DMS79 treated with DMSO at 0.1 percent for 48 hours (cell line): ENCODE measurements around the gene LRP1B.

ENCODE experiments used
- DNase-seq: peaks from one replicate; lab custom pipeline; 2025; lab: John Stamatoyannopoulos, UW

Gene LRP1B

GRCh38 chr2:142041105-142041504 lies 89.7 kb downstream of the LRP1B start:
- DNase-seq = no peak

GRCh38 chr2:142040556-142040955 lies 90.3 kb downstream of the LRP1B start:
- no peak for DNase-seq

- DNase-seq = no peak
Observed at GRCh38 chr2:142038826-142039225, 92.0 kb downstream of the LRP1B start.

- DNase-seq = no peak
Observed at GRCh38 chr2:142037744-142038143, 93.1 kb downstream of the LRP1B start.

GRCh38 chr2:142037066-142037465 lies 93.8 kb downstream of the LRP1B start:
- no peak for DNase-seq

GRCh38 chr2:142033393-142033792 lies 97.4 kb downstream of the LRP1B start:
- no peak for DNase-seq

GRCh38 chr2:142031656-142032055 lies 99.2 kb downstream of the LRP1B start:
- DNase-seq = no peak

GRCh38 chr2:142030735-142031134 lies 100.1 kb downstream of the LRP1B start:
- no peak for DNase-seq

GRCh38 chr2:142029974-142030373 lies 100.8 kb downstream of the LRP1B start:
- DNase-seq = no peak

GRCh38 chr2:142025394-142025793 lies 105.4 kb downstream of the LRP1B start:
- DNase-seq = no peak

GRCh38 chr2:142020368-142020767 lies 110.4 kb downstream of the LRP1B start:
- no peak for DNase-seq

GRCh38 chr2:142014536-142014935 lies 116.3 kb downstream of the LRP1B start:
- DNase-seq = no peak

GRCh38 chr2:142012797-142013196 lies 118.0 kb downstream of the LRP1B start:
- no peak for DNase-seq

GRCh38 chr2:142010477-142011270 lies 120.1 kb downstream of the LRP1B start:
- DNase-seq = no peak

- DNase-seq = no peak
Observed at GRCh38 chr2:142008135-142008744, 122.6 kb downstream of the LRP1B start.

GRCh38 chr2:141994066-141994465 lies 136.8 kb downstream of the LRP1B start:
- no peak for DNase-seq

GRCh38 chr2:141992695-141993094 lies 138.1 kb downstream of the LRP1B start:
- no peak for DNase-seq

GRCh38 chr2:141968433-141968832 lies 162.4 kb downstream of the LRP1B start:
- no peak for DNase-seq

- DNase-seq = no peak
Observed at GRCh38 chr2:141967980-141968379, 162.8 kb downstream of the LRP1B start.

- no peak for DNase-seq
Observed at GRCh38 chr2:141967503-141967902, 163.3 kb downstream of the LRP1B start.

- DNase-seq = no peak
Observed at GRCh38 chr2:141959941-141960340, 170.9 kb downstream of the LRP1B start.

- no peak for DNase-seq
Observed at GRCh38 chr2:141959016-141959415, 171.8 kb downstream of the LRP1B start.

GRCh38 chr2:141957827-141958450 lies 172.9 kb downstream of the LRP1B start:
- DNase-seq = no peak
